GM23338 (cell line): ENCODE measurements around the gene C12orf43. TPM values are rescaled to one million over a fixed set of nuclear protein-coding genes. Genes with fewer than 3 reads are reported as not detected.

Experiments used
- ATAC-seq: fragments of 200-7000 bp; cut with Tn5 transposase; 3 replicates; pipeline ENCODE4 v1.9.1; 2020
- DNase-seq: peaks from one replicate; pipeline ENCODE4 v3.0.0-alpha.2; 2015; ENCODE audit warnings: low spot score
- H2AFZ ChIP-seq: fragments of 200-600 bp; sonication (generic); 2 replicates; pipeline ENCODE4 v1.8.0; 2016; ENCODE audit warnings: antibody characterized with exemption, mild to moderate bottlenecking, moderate library complexity
- H3F3A ChIP-seq: fragments of 200-600 bp; sonication (generic); replicated peaks from 2 replicates; pipeline ENCODE4 v1.8.0; 2017; ENCODE audit warnings: antibody characterized with exemption, mixed run types, low read depth
- H3K27ac ChIP-seq: fragments of 200-600 bp; sonication (generic); 2 replicates; pipeline ENCODE4 v1.6.1; 2016; ENCODE audit warnings: low read depth
- H3K27me3 ChIP-seq: fragments of 200-600 bp; sonication (generic); 2 replicates; pipeline ENCODE4 v1.8.0; 2016; ENCODE audit warnings: mild to moderate bottlenecking, mixed run types, moderate library complexity; ENCODE audit not compliant: insufficient read depth
- H3K36me3 ChIP-seq: fragments of 200-600 bp; sonication (generic); 2 replicates; pipeline ENCODE4 v1.8.0; 2016; ENCODE audit warnings: mild to moderate bottlenecking; ENCODE audit not compliant: insufficient read depth
- H3K4me1 ChIP-seq: fragments of 200-600 bp; sonication (generic); 2 replicates; pipeline ENCODE4 v1.8.0; 2016; ENCODE audit warnings: mild to moderate bottlenecking, moderate library complexity; ENCODE audit not compliant: insufficient read depth
- H3K4me2 ChIP-seq: fragments of 200-600 bp; sonication (generic); 2 replicates; pipeline ENCODE4 v1.7.1; 2017; ENCODE audit warnings: mixed run types
- H3K4me3 ChIP-seq: fragments of 200-600 bp; sonication (generic); 2 replicates; pipeline ENCODE4 v1.6.1; 2016; ENCODE audit warnings: mixed run types
- H3K79me2 ChIP-seq: fragments of 200-600 bp; sonication (generic); replicated peaks from 2 replicates; pipeline ENCODE4 v1.8.0; 2017; ENCODE audit warnings: mild to moderate bottlenecking; ENCODE audit not compliant: insufficient read depth
- H3K9me2 ChIP-seq: fragments of 200-600 bp; sonication (generic); 2 replicates; pipeline ENCODE4 v1.8.0; 2017; ENCODE audit not compliant: insufficient read depth
- H4K20me1 ChIP-seq: fragments of 200-600 bp; sonication (generic); replicated peaks from 2 replicates; pipeline ENCODE4 v1.8.0; 2017; ENCODE audit warnings: mild to moderate bottlenecking; ENCODE audit not compliant: insufficient read depth
- H3K27ac Mint-ChIP-seq: 2 replicates; pipeline ENCODE4 v1.8.0; 2020; ENCODE audit warnings: inconsistent platforms, mild to moderate bottlenecking, moderate library complexity, mixed read lengths
- H3K27me3 Mint-ChIP-seq: 3 replicates; pipeline ENCODE4 v1.8.0; 2022; ENCODE audit warnings: low read depth, mild to moderate bottlenecking, moderate library complexity, mixed read lengths, inconsistent platforms; ENCODE audit not compliant: insufficient read depth, poor library complexity
- H3K36me3 Mint-ChIP-seq: 3 replicates; pipeline ENCODE4 v1.8.0; 2021; ENCODE audit warnings: low read depth, mild to moderate bottlenecking, inconsistent platforms, moderate library complexity, mixed read lengths
- H3K4me1 Mint-ChIP-seq: 3 replicates; pipeline ENCODE4 v1.8.0; 2020; ENCODE audit warnings: mild to moderate bottlenecking, inconsistent platforms, mixed read lengths
- H3K4me3 Mint-ChIP-seq: 3 replicates; pipeline ENCODE4 v1.8.0; 2021; ENCODE audit warnings: moderate library complexity, mild to moderate bottlenecking, inconsistent platforms, mixed read lengths
- H3K9me3 Mint-ChIP-seq: 3 replicates; pipeline ENCODE4 v1.8.0; 2020; ENCODE audit warnings: moderate library complexity, mild to moderate bottlenecking, inconsistent platforms, mixed read lengths
- ETS1 ChIP-seq: IDR thresholded peaks from 2 replicates; pipeline ENCODE4 v1.6.1; 2016; ENCODE audit warnings: antibody characterized with exemption
- EZH2 ChIP-seq: fragments of 200-600 bp; sonication (generic); IDR thresholded peaks from one replicate; pipeline ENCODE4 v1.8.0; 2017; ENCODE audit warnings: antibody characterized with exemption, mild to moderate bottlenecking, low read depth; ENCODE audit not compliant: unreplicated experiment
- JUNB ChIP-seq: IDR thresholded peaks from one replicate; pipeline ENCODE4 v1.6.1; 2016; ENCODE audit warnings: antibody characterized with exemption; ENCODE audit not compliant: unreplicated experiment
- POLR2AphosphoS5 ChIP-seq: IDR thresholded peaks from 2 replicates; pipeline ENCODE4 v1.6.1; 2016; ENCODE audit warnings: antibody characterized with exemption, low read depth
- STAT1 ChIP-seq: IDR thresholded peaks from one replicate; pipeline ENCODE4 v1.6.1; 2016; ENCODE audit warnings: antibody characterized with exemption; ENCODE audit not compliant: unreplicated experiment
- ZNF331 ChIP-seq: fragments of 250-450 bp; sonication (Bioruptor Pico); IDR thresholded peaks from 2 replicates; pipeline ENCODE4 v1.5.0; 2020; ENCODE audit warnings: low read depth, mild to moderate bottlenecking, moderate library complexity
- ZNF462 ChIP-seq: fragments of 250-450 bp; sonication (Bioruptor Pico); IDR thresholded peaks from 2 replicates; pipeline ENCODE4 v1.5.0; 2020; ENCODE audit warnings: mild to moderate bottlenecking, moderate library complexity
- polyA plus RNA-seq: library from polyadenylated mRNA; unstranded; fragments of >200 nt; fragmentation: Nextera tagmentation; extraction: Ambion mirVana; gene quantifications from 2 replicates; pipeline ENCODE4 v1.2.1, GENCODE V29; 2016
- total RNA-seq: library from RNA; depleted of rRNA; stranded (reverse); fragments of >200 nt; shearing (Covaris generic); gene quantifications from 2 replicates; pipeline ENCODE4 v1.2.3, GENCODE V29; 2014
- TF ChIP-seq, protein P1 (sequence below), 2 experiments: fragments of 200-600 bp in 1 of 2; sonication (generic) in 1 of 2; conservative IDR thresholded peaks; 2 replicates each; pipeline versions ENCODE4 v1.5.1 to v1.6.1; 2016 to 2017; ENCODE audit warnings: antibody characterized with exemption in 2 of 2, low read depth in 2 of 2, mild to moderate bottlenecking in 2 of 2, moderate library complexity in 1 of 2

Gene C12orf43
- total and polyA plus RNA-seq, 2 experiments from 2014 or later: 15.2 to 20.7 TPM

DNA sequence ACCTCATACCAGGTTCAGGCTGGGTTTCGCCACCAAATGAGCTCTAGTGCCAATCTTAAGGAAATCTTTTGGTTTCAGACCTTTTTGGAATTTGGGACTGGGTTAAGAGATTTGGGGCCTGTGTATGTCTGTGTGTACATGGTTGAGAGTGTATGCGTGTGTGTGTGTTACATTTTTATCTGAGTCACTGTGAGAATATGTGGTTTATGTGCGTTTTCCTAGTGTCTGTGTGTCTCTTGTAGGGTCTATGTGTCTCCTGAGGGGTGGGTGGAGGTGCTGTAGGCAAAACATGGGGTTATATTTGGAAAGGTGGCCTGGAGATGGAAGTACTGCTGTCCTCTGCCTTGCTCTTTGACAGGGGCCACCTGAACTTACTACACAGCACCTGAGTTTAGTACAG is 17.9 kb downstream of the C12orf43 start (continued):
- TF ChIP-seq, protein P1, sequence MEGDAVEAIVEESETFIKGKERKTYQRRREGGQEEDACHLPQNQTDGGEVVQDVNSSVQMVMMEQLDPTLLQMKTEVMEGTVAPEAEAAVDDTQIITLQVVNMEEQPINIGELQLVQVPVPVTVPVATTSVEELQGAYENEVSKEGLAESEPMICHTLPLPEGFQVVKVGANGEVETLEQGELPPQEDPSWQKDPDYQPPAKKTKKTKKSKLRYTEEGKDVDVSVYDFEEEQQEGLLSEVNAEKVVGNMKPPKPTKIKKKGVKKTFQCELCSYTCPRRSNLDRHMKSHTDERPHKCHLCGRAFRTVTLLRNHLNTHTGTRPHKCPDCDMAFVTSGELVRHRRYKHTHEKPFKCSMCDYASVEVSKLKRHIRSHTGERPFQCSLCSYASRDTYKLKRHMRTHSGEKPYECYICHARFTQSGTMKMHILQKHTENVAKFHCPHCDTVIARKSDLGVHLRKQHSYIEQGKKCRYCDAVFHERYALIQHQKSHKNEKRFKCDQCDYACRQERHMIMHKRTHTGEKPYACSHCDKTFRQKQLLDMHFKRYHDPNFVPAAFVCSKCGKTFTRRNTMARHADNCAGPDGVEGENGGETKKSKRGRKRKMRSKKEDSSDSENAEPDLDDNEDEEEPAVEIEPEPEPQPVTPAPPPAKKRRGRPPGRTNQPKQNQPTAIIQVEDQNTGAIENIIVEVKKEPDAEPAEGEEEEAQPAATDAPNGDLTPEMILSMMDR (conservative IDR thresholded peaks at IDR 0.05; ENCODE audit: low read depth in 2 of 2): no peak
- no peak for TF ChIP-seq ZNF462 (CRISPR knock-in tag)

DNA sequence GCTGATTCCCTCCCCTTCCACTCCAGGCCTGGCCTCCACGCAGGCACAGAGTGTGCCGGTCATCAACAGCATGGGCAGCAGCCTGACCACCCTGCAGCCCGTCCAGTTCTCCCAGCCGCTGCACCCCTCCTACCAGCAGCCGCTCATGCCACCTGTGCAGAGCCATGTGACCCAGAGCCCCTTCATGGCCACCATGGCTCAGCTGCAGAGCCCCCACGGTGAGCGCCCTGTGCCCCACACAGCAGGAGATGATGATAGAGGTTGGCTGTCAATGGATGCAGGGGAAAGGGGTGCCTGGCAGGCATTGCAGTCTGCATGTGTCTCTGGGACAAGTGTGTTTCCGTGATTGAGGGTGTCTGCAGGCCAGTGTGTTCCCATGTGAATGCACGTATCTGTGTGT is 18.8 kb downstream of the C12orf43 start:
- no peak overlapping the region for H3K4me2 ChIP-seq
- H3K27me3 ChIP-seq: no peaks in the 10 kb centered on the region
- H3F3A ChIP-seq: no peaks in the 10 kb centered on the region
- no peak for ATAC-seq
- Mint-ChIP-seq H3K27me3 (peaks cover 6% of the 10 kb centered on the region), H3K4me1 (peaks cover 2% of the 10 kb centered on the region; the same call in 2 of the 3 replicates), H3K4me3 (no peak overlapping the region), H3K27ac (no peak overlapping the region), H3K36me3 (peaks cover 6% of the 10 kb centered on the region), H3K9me3 (no peaks in the 10 kb centered on the region; the same call in 2 of the 3 replicates)
- no peak overlapping the region for H2AFZ ChIP-seq
- H3K4me3 ChIP-seq: no peak overlapping the region
- no peak for DNase-seq
- no peak overlapping the region for H3K27ac ChIP-seq
- H3K79me2 ChIP-seq: no peaks in the 10 kb centered on the region
- peaks cover 4% of the 10 kb centered on the region; the same call in 1 of the 2 replicates for H3K4me1 ChIP-seq
- no peaks in the 10 kb centered on the region for H3K9me2 ChIP-seq
- no peaks in the 10 kb centered on the region for H3K36me3 ChIP-seq
- no peaks in the 10 kb centered on the region for H4K20me1 ChIP-seq
- TF ChIP-seq ZNF331 (no peak), JUNB (no peak), POLR2AphosphoS5 (no peak), ETS1 (no peak), STAT1 (no peak), EZH2 (no peak)
